GM13976 (cell line): Measurements from ENCODE around the gene MINPP1.

Experiments
- DNase-seq: peaks from one replicate; pipeline ENCODE4 v3.0.0; 2012; ENCODE audit warnings: low spot score
- in situ Hi-C: fragments of 300-500 bp; cut with MboI; formaldehyde crosslinking; loops from one replicate; pipeline ENCODE4 v1.12.0; 2022; ENCODE audit warnings: low sequenced_read_pairs, mixed read lengths, inconsistent platforms; ENCODE audit not compliant: unreplicated experiment
- TF ChIP-seq, protein P1 (sequence below): IDR thresholded peaks from 2 replicates; pipeline ENCODE4 v1.5.1; 2012; ENCODE audit warnings: borderline replicate concordance, mild to moderate bottlenecking; ENCODE audit not compliant: insufficient read depth; ENCODE audit errors: extremely low read depth, missing control alignments, control extremely low read depth

Gene MINPP1

DNA sequence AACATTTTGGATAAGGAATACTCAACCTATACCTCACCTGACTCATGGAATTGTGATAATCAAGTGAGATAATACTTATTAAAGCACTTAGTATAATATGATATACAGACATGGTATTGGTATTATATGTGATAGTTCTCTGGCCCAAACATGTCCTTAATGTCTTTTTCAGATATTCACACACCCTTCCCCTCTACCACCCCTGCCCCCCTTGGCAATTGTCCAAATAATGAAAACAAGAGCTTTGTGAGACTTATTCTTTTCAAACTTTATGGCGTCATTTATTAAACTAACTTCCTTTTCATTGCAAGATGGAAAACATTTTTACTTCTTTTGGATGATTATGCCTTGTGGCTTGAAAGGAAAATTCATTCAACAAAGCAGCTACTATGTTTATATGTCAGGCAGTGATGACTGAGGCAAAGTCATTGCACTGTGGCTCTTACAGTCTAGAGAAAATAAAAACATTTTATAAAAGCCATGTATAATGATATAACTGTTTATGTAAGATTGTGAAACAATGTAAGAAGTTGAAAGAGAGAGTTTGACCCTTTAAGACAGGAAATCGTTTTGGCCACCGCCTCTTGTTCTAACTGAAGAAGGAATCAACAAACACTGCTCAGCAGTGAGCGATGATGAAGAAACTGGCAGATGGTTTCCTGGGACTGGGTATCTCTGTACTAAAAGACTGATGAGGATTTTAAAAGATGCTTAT, 27.4 kb downstream of the MINPP1 start:
- no peak for DNase-seq
- in situ Hi-C loops, result loop anchor here (10.0 kb wide), 1 partner anchor 203 kb away; no protein-coding TSS in a partner anchor
- TF ChIP-seq, protein P1, sequence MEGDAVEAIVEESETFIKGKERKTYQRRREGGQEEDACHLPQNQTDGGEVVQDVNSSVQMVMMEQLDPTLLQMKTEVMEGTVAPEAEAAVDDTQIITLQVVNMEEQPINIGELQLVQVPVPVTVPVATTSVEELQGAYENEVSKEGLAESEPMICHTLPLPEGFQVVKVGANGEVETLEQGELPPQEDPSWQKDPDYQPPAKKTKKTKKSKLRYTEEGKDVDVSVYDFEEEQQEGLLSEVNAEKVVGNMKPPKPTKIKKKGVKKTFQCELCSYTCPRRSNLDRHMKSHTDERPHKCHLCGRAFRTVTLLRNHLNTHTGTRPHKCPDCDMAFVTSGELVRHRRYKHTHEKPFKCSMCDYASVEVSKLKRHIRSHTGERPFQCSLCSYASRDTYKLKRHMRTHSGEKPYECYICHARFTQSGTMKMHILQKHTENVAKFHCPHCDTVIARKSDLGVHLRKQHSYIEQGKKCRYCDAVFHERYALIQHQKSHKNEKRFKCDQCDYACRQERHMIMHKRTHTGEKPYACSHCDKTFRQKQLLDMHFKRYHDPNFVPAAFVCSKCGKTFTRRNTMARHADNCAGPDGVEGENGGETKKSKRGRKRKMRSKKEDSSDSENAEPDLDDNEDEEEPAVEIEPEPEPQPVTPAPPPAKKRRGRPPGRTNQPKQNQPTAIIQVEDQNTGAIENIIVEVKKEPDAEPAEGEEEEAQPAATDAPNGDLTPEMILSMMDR, result no peak

DNA sequence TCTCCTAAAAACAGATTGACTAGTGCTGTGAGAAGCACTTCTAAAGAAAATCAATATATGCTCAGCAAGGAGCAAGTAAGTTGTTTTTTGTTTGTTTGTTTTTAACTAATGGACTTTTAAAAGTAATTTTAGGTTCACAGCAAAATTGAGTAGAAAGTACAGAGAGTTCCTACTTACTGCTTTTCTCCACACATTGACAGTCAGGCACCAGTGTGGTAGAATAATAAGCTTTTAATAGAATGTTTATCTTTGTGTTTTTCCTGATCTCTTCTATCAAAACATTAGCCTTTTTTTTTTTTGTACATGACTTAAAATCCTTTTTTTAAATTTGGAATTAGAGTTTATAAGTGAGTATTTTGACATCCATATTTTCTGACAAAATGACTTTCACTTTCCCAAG, 28.0 kb downstream of the MINPP1 start:
- DNase-seq, result no peak
- in situ Hi-C loops, result loop anchor here (10.0 kb wide), 1 partner anchor 202 kb away; no protein-coding TSS in a partner anchor
- TF ChIP-seq, protein P1, result no peak

GRCh38 chr10:87534173-87534858, 29.6 kb downstream of the MINPP1 start:
- DNase-seq, result peak; percentile 34
- TF ChIP-seq, protein P1, result no peak
- in situ Hi-C loops, result loop anchor here (10.0 kb wide), 1 partner anchor 200 kb away; no protein-coding TSS in a partner anchor

DNA sequence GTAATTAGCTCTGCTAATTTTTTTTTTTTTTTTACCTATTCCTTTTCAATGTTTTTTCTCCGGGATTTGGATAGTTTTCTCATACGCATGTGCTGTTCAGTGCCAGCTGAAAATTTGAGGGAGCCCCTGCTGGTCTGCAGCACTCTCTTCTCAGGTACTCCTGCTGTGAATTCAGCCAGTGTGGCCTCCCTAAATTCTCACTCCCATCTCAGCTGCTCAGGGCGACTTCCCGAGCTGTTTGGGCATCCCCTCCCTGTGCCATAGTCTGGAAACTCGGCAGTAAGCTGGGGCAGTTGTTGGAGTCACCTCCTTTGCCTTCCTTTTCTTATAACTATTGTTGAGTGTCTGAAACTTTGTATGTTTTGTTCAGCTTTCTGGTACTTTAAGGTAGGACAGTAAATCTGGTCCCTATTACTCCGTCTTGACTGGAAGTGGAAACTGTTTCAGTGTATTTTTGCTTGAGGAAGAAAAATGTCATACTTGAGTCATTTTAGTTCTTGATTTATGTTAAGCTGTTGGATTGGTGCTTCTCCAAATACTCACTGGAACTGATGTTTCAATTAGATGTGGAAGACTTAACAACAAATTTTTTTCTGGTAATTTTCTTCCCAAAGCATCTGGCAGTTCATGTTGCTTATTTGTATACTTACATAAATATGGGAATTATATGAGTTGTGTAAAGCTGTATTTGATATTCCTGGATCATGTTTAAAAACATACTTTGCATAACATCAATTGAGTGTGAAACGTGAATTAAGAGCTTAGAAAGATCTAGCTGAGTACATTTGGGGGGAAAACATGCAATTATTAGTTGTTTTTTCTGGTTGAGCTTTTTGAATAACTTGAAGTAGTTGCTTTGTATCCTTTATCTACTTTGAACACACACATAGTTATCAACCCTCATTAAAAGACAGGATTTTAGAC, 33.7 kb downstream of the MINPP1 start:
- in situ Hi-C loops, result loop anchor here (10.0 kb wide), 1 partner anchor 196 kb away; no protein-coding TSS in a partner anchor
- TF ChIP-seq, protein P1, result no peak
- no peak for DNase-seq

- in situ Hi-C loops, result no loop called here
- DNase-seq, result no peak
- TF ChIP-seq, protein P1, result no peak
Measured at GRCh38 chr10:87541114-87541513, 36.4 kb downstream of the MINPP1 start.

DNA sequence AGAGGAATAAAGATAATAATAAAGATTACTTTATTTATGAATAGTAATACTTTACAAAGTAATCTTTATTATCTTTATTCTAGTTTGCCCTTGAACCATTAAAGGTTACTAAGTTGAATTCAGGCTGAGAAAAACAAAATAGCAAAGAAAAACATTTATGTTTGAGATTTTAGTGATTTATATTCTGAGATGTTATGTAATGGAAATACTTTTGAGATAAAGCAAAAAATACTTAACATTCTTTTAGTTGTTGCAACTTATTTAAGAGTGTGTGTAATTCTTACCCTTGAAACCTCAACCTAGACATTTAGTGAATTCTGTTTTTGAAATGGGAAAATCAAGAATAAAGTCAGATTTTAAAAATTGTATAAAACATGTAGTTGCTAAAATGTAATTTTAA, 40.0 kb downstream of the MINPP1 start:
- in situ Hi-C loops, result no loop called here
- no peak for DNase-seq
- TF ChIP-seq, protein P1, result no peak
